Embryonic facial prominence (tissue), 1 donor: ENCODE measurements around the gene ATP6V0B.
A peak's percentile ranks its signal among the peaks of the same experiment; 100 is the strongest.

Source experiments
- DNase-seq: peaks from one replicate; pipeline ENCODE4 v3.0.0-alpha.2; 2016; ENCODE audit errors: extremely low spot score

Gene ATP6V0B

GRCh38 chr1:43974443-43975248 is at the start of gene ATP6V0B:
TSS of gene ATP6V0B (plus strand) at chr1:43974960. CDS start at chr1:43975041, 81 bp downstream.
- DNase-seq, result peak; percentile 85

- DNase-seq, result no peak
Measured at GRCh38 chr1:43925846-43926245, 48.9 kb upstream of the ATP6V0B start.

- no peak for DNase-seq
Measured at GRCh38 chr1:43930168-43930948, 44.4 kb upstream of the ATP6V0B start.

- DNase-seq, result no peak
Measured at GRCh38 chr1:43930949-43931275, 43.8 kb upstream of the ATP6V0B start.

GRCh38 chr1:43931711-43932660 is 42.8 kb upstream of the ATP6V0B start:
- no peak for DNase-seq

GRCh38 chr1:43932786-43933385 is 41.9 kb upstream of the ATP6V0B start:
- no peak for DNase-seq

- DNase-seq, result no peak
Measured at GRCh38 chr1:43933386-43934100, 41.2 kb upstream of the ATP6V0B start, which contains the start of gene ARTN. TSS of gene ARTN (plus strand) at chr1:43933801. CDS start at chr1:43935657, 1,856 bp downstream.

GRCh38 chr1:43934101-43934985 is 40.4 kb upstream of the ATP6V0B start:
- peak; percentile 51 for DNase-seq

- no peak for DNase-seq
Measured at GRCh38 chr1:43934986-43935324, 39.8 kb upstream of the ATP6V0B start.

- no peak for DNase-seq
Measured at GRCh38 chr1:43935711-43936427, 38.9 kb upstream of the ATP6V0B start.

- DNase-seq, result no peak
Measured at GRCh38 chr1:43936431-43937151, 38.2 kb upstream of the ATP6V0B start.

GRCh38 chr1:43937179-43937865 is 37.4 kb upstream of the ATP6V0B start:
- DNase-seq, result no peak

GRCh38 chr1:43938383-43938782 is 36.4 kb upstream of the ATP6V0B start:
- DNase-seq, result no peak

- no peak for DNase-seq
Measured at GRCh38 chr1:43938892-43939587, 35.7 kb upstream of the ATP6V0B start.

- no peak for DNase-seq
Measured at GRCh38 chr1:43942411-43942810, 32.3 kb upstream of the ATP6V0B start.

- no peak for DNase-seq
Measured at GRCh38 chr1:43944860-43945259, 29.9 kb upstream of the ATP6V0B start.

- DNase-seq, result no peak
Measured at GRCh38 chr1:43945674-43946235, 29.0 kb upstream of the ATP6V0B start.
